BJ (cell line): Measurements from ENCODE around the gene RNF227. TPM values are rescaled to one million over a fixed set of nuclear protein-coding genes. Genes with fewer than 3 reads are reported as not detected.

ENCODE experiments used
- CTCF ChIA-PET: fragments of 350-600 bp; formaldehyde crosslinking; extraction: SDS; loops from one replicate; lab custom pipeline; 2021; ENCODE audit warnings: antibody characterized with exemption, inconsistent platforms; lab: Yijun Ruan, JAX
- POLR2A ChIA-PET: fragments of 300-600 bp; sonication (Branson Sonifier 250); formaldehyde crosslinking; extraction: SDS; loops from one replicate; lab custom pipeline; 2021; ENCODE audit warnings: antibody characterized with exemption; lab: Charles Lee
- DNase-seq: peaks from one replicate; pipeline ENCODE4 v3.0.0-alpha.2; 2011; ENCODE audit warnings: low read depth
- H3K27me3 ChIP-seq: 2 replicates; pipeline ENCODE4 v1.6.0; 2011; ENCODE audit warnings: low read length; ENCODE audit not compliant: control insufficient read depth, insufficient read depth
- H3K36me3 ChIP-seq: 2 replicates; pipeline ENCODE4 v1.5.1; 2011; ENCODE audit warnings: low read length; ENCODE audit not compliant: control insufficient read depth, insufficient read depth
- H3K4me3 ChIP-seq: 2 replicates; pipeline ENCODE4 v1.5.1; 2011; ENCODE audit warnings: low read depth, mild to moderate bottlenecking, control low read depth, low read length
- polyA minus RNA-seq: library from RNA; depleted of rRNA, polyadenylated mRNA; stranded (reverse); fragments of >200 nt; gene quantifications from 2 replicates; pipeline ENCODE4 v1.2.3, GENCODE V29; 2011; rRNA and poly(A)+ RNA removed
- polyA plus RNA-seq: library from polyadenylated mRNA; depleted of rRNA; stranded (reverse); fragments of >200 nt; gene quantifications from 2 replicates; pipeline ENCODE4 v1.2.3, GENCODE V29; 2011; rRNA removed
- TF ChIP-seq, protein P1 (sequence below): IDR thresholded peaks from 2 replicates; pipeline ENCODE4 v1.5.1; 2011; ENCODE audit warnings: low read depth, mild to moderate bottlenecking, control low read depth, inconsistent platforms, low read length, moderate library complexity; ENCODE audit not compliant: insufficient read depth

RNF227 gene
- 2.2 and 2.9 TPM in 2 replicates for polyA plus RNA-seq
- polyA minus RNA-seq: 0.62 and 1.00 TPM in 2 replicates

DNA sequence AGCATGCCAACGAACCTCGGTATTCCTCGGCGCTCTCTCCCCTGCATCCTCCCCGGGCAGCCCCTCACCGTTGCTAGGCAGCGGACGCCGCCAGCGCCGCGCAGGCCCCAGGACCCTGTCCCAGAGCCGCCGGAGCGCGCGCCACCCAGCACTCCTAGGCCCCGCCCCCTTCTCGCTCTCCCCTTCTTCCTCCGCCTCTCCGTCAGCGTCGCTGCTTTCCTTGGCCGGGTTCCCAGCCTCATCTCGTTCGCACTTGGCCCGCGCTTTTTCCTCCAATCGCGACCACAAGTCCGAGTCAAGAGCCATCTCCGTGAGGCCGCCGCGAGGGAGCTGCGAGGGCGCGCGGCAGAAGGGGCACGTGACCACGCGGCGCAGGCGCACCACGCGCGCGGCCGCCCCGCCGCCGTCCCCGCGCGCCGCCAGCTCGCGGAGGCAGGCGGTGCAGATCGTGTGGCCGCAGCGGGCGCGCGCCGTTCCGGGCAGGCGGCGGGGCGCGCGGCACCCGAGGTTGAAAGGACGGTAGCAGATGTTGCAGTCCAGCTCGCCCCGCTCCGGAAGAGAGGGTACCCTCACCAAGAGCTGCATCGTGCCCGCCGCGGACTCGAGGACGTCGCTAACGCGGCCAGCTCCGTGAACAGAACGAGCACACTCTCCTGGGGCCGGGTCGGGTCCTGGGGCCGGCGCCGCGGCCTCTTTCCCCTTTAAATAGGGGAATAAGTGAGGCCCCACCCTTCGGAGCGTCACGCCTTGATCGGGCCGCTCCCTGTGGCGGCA, at the start of gene RNF227:
Gene RNF227 (minus strand): TSS at position 679 of the 774 bp plus-strand sequence. CDS start 94 bp downstream, at position 585.
- DNase-seq: peak; percentile 82
- CTCF ChIA-PET: interaction anchor here (0.6 to 7.6 kb wide), 20 partner anchors 11 to 147 kb away, joined by 3 to 109 read pairs (median 3); partner anchors contain the start of genes CHD3, CNTROB, NAA38 and TRAPPC1
- Histone ChIP-seq H3K36me3 (peaks cover 10% of the 10 kb centered on the region), H3K4me3 (peak within 1 kb of the TSS; percentile 52), H3K27me3 (no peaks in the 10 kb centered on the region)
- POLR2A ChIA-PET: interaction anchor here (0.7 to 1.2 kb wide), 3 partner anchors 17 to 1329 kb away, joined by 3 read pairs; partner anchors contain the start of gene NAA38
- TF ChIP-seq, protein P1, sequence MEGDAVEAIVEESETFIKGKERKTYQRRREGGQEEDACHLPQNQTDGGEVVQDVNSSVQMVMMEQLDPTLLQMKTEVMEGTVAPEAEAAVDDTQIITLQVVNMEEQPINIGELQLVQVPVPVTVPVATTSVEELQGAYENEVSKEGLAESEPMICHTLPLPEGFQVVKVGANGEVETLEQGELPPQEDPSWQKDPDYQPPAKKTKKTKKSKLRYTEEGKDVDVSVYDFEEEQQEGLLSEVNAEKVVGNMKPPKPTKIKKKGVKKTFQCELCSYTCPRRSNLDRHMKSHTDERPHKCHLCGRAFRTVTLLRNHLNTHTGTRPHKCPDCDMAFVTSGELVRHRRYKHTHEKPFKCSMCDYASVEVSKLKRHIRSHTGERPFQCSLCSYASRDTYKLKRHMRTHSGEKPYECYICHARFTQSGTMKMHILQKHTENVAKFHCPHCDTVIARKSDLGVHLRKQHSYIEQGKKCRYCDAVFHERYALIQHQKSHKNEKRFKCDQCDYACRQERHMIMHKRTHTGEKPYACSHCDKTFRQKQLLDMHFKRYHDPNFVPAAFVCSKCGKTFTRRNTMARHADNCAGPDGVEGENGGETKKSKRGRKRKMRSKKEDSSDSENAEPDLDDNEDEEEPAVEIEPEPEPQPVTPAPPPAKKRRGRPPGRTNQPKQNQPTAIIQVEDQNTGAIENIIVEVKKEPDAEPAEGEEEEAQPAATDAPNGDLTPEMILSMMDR: no peak

DNA sequence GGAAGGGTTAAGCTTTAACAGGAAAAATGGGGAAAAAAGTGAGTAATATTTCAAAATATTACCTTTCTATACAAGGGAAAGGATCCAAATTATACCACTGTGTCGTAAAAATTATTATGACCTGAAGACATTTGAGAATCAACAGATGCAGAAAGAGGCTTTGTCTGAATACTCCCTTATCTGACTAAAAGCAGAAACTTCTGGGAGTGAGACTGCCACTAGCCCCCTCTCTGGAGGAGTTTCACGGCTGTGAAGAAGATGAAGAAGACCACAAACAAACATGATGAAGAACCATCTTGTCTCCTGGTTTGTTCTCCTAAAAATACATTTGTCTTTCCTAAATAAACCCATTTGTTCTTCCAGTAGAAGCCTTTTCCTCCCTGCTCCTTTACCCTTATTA, 45.3 kb upstream of the RNF227 start:
- POLR2A ChIA-PET: no interaction called here
- no peaks in the 10 kb centered on the region for H3K36me3 ChIP-seq
- no peak overlapping the region for H3K4me3 ChIP-seq
- H3K27me3 ChIP-seq: peaks cover 2% of the 10 kb centered on the region; the same call in 1 of the 2 replicates
- TF ChIP-seq, protein P1: no peak
- no peak for DNase-seq
- CTCF ChIA-PET: interaction anchor here (1.3 to 2.0 kb wide), 2 partner anchors 10 to 29 kb away, joined by 3 to 5 read pairs; no protein-coding TSS in a partner anchor

DNA sequence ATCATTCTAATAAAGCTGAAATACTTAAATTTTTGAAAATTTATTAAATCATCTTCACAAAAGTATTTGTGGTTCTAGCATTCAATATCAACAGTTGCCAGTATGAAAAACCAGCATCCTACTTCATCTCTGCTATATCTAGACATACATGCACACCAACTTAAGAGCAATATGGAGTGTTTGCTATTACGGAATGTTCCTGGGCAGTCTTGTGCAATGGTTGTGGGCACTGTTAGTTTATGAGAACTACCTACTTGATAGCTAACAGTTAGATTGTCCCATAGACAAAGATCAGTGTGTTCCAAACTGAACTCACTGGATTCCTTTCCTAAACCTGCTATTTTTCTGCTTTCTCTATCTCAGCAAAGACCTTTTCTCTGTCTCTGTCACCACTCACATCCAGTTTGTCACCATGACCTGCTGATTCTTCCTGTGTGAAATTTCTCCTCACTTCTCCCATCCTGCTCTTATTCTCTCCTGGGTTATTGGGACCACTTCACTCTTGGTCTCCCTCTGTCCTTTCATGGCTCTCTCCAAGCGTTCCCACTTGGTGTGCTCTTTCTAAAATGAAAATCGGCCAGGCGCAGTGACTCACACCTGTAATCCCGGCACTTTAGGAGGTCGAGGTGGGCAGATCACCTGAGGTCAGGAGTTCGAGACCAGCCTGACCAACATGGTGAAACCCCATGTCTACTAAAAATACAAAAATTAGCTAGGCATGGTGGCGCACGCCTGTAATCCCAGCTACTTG, 43.6 kb upstream of the RNF227 start:
- DNase-seq: no peak
- ChIA-PET POLR2A (no interaction called here), CTCF (interaction anchor here (0.7 to 1.0 kb wide), 2 partner anchors 13 to 30 kb away, joined by 3 read pairs; no protein-coding TSS in a partner anchor)
- Histone ChIP-seq H3K4me3 (no peak overlapping the region), H3K27me3 (peaks cover 2% of the 10 kb centered on the region; the same call in 1 of the 2 replicates), H3K36me3 (no peaks in the 10 kb centered on the region)
- TF ChIP-seq, protein P1: no peak

DNA sequence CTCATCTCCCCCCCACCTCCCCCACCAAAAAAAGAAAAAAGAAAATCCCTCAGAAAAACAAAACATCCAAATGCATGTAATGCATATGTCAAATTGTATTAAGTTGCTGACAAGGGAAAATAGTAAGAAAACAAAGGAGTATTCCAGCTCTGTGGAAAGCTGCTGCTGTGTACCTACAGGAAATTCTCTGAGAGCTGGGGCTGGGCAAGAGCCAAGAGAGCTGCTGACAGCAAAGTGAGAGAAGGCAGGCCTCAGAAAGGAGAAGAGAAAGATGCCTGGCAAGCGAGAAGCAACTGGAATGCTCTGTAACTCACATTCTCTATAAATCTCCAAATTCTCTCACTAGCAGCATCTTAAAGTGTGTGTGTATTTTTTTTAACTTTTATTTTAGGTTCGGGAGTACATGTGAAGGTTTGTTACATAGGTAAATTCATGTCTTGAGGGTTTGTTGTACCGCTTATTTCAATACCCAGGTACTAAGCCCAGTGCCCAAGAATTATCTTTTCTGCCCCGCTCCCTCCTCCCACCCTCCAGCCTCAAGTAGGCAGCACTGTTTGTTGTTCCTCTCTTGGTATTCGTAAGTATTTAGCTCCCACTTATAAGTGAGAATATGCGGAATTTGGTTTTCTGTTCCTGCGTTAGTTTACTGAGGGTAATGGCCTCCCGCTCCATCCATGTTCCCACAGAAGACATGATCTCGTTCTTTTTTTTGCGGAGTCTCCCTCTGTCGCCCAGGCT, 40.3 kb upstream of the RNF227 start:
- ChIA-PET POLR2A (no interaction called here), CTCF (interaction anchor here (1.1 to 1.5 kb wide), 3 partner anchors 24 to 101 kb away, joined by 3 to 4 read pairs (median 4); no protein-coding TSS in a partner anchor)
- TF ChIP-seq, protein P1: no peak
- no peak overlapping the region for H3K4me3 ChIP-seq
- DNase-seq: no peak
- no peaks in the 10 kb centered on the region for H3K36me3 ChIP-seq
- no peaks in the 10 kb centered on the region for H3K27me3 ChIP-seq
